Stimulated activated effector memory CD8-positive, alpha-beta T cell treated with anti-CD3 and anti-CD28 coated beads, Interleukin-12 subunit alpha, Interleukin-12 subunit beta, amount 100 ng/mL, for 72 hours (primary cell): Measurements from ENCODE around the gene KCNE1.
"Not testable (repeated sequence)": the region's sequence is repeated elsewhere in the genome, so short reads cannot be mapped to it uniquely, and the experiment has no call there.

ENCODE experiments used
- ATAC-seq: fragments of 150-1000 bp; cut with Tn5 transposase; 2 replicates; pipeline ENCODE4 v1.10.0; 2021
- DNase-seq, 2 donors: peaks; one replicate each; pipeline ENCODE4 v3.0.0; 2021 to 2022; ENCODE audit warnings: low spot score in 2 of 2
- H3K27ac Mint-ChIP-seq: one replicate; pipeline ENCODE4 v1.8.0; 2022; ENCODE audit warnings: mild to moderate bottlenecking, mixed read lengths
- H3K36me3 Mint-ChIP-seq: one replicate; pipeline ENCODE4 v1.8.0; 2022; ENCODE audit warnings: mild to moderate bottlenecking, mixed read lengths
- H3K4me1 Mint-ChIP-seq: one replicate; pipeline ENCODE4 v1.8.0; 2022; ENCODE audit warnings: mixed read lengths
- H3K4me3 Mint-ChIP-seq: one replicate; pipeline ENCODE4 v1.8.0; 2022; ENCODE audit warnings: mild to moderate bottlenecking, mixed read lengths
- H3K9me3 Mint-ChIP-seq: one replicate; pipeline ENCODE4 v1.8.0; 2022; ENCODE audit warnings: mixed read lengths

The KCNE1 gene

GRCh38 chr21:34443486-34443885, 68.5 kb downstream of the KCNE1 start:
- H3K9me3 Mint-ChIP-seq, H3K4me3 Mint-ChIP-seq, H3K27ac Mint-ChIP-seq, H3K4me1 Mint-ChIP-seq, DNase-seq, H3K36me3 Mint-ChIP-seq: not testable (repeated sequence)
- ATAC-seq, result peak; percentile 51

GRCh38 chr21:34429710-34430109, 82.3 kb downstream of the KCNE1 start:
- not testable (repeated sequence) for H3K4me3 Mint-ChIP-seq, DNase-seq, H3K36me3 Mint-ChIP-seq, H3K4me1 Mint-ChIP-seq, H3K27ac Mint-ChIP-seq, ATAC-seq, H3K9me3 Mint-ChIP-seq

- ATAC-seq, H3K27ac Mint-ChIP-seq: not testable (repeated sequence)
Observed at GRCh38 chr21:34428441-34428840, 83.6 kb downstream of the KCNE1 start.

GRCh38 chr21:34427339-34427738, 84.7 kb downstream of the KCNE1 start:
- not testable (repeated sequence) for H3K36me3 Mint-ChIP-seq

More at GRCh38 chr21:34428441-34428840, 83.6 kb downstream of the KCNE1 start:
- not testable (repeated sequence) for H3K4me3 Mint-ChIP-seq, DNase-seq, H3K36me3 Mint-ChIP-seq, H3K4me1 Mint-ChIP-seq, H3K9me3 Mint-ChIP-seq

GRCh38 chr21:34423805-34424204, 88.2 kb downstream of the KCNE1 start, which contains the start of gene SMIM34:
Gene SMIM34 (minus strand): TSS chr21:34423951. CDS start chr21:34423839, 112 bp downstream.
- H3K27ac Mint-ChIP-seq, H3K4me3 Mint-ChIP-seq, H3K4me1 Mint-ChIP-seq, H3K9me3 Mint-ChIP-seq, H3K36me3 Mint-ChIP-seq, ATAC-seq, DNase-seq: not testable (repeated sequence)

More at GRCh38 chr21:34427339-34427738, 84.7 kb downstream of the KCNE1 start:
- not testable (repeated sequence) for DNase-seq, H3K4me1 Mint-ChIP-seq, H3K4me3 Mint-ChIP-seq, H3K27ac Mint-ChIP-seq, H3K9me3 Mint-ChIP-seq, ATAC-seq

GRCh38 chr21:34417448-34418077, 94.4 kb downstream of the KCNE1 start:
- not testable (repeated sequence) for H3K9me3 Mint-ChIP-seq, H3K27ac Mint-ChIP-seq, H3K4me3 Mint-ChIP-seq, DNase-seq, H3K36me3 Mint-ChIP-seq, H3K4me1 Mint-ChIP-seq
- peak; percentile 96 for ATAC-seq

- not testable (repeated sequence) for ATAC-seq, H3K36me3 Mint-ChIP-seq, DNase-seq, H3K4me3 Mint-ChIP-seq, H3K9me3 Mint-ChIP-seq, H3K27ac Mint-ChIP-seq, H3K4me1 Mint-ChIP-seq
Observed at GRCh38 chr21:34407294-34407693, 104.7 kb downstream of the KCNE1 start.

- H3K4me3 Mint-ChIP-seq, H3K27ac Mint-ChIP-seq, H3K9me3 Mint-ChIP-seq, ATAC-seq, H3K4me1 Mint-ChIP-seq, H3K36me3 Mint-ChIP-seq, DNase-seq: not testable (repeated sequence)
Observed at GRCh38 chr21:34406676-34407075, 105.3 kb downstream of the KCNE1 start.

GRCh38 chr21:34406102-34406501, 105.9 kb downstream of the KCNE1 start:
- not testable (repeated sequence) for H3K36me3 Mint-ChIP-seq, H3K27ac Mint-ChIP-seq, H3K4me1 Mint-ChIP-seq, H3K4me3 Mint-ChIP-seq, H3K9me3 Mint-ChIP-seq, DNase-seq
- ATAC-seq, result peak; percentile 70

- not testable (repeated sequence) for H3K4me3 Mint-ChIP-seq, DNase-seq, H3K9me3 Mint-ChIP-seq, H3K27ac Mint-ChIP-seq, ATAC-seq, H3K36me3 Mint-ChIP-seq, H3K4me1 Mint-ChIP-seq
Observed at GRCh38 chr21:34405686-34406085, 106.3 kb downstream of the KCNE1 start.

GRCh38 chr21:34404742-34405141, 107.3 kb downstream of the KCNE1 start:
- H3K4me1 Mint-ChIP-seq, DNase-seq, H3K36me3 Mint-ChIP-seq, ATAC-seq, H3K4me3 Mint-ChIP-seq, H3K27ac Mint-ChIP-seq, H3K9me3 Mint-ChIP-seq: not testable (repeated sequence)

GRCh38 chr21:34400522-34400921, 111.5 kb downstream of the KCNE1 start:
- H3K27ac Mint-ChIP-seq, H3K9me3 Mint-ChIP-seq, H3K4me1 Mint-ChIP-seq, H3K4me3 Mint-ChIP-seq, H3K36me3 Mint-ChIP-seq, DNase-seq, ATAC-seq: not testable (repeated sequence)
